OCI-LY3 (cell line): ENCODE measurements around the gene BCKDHB.

Source experiments
- H2AFZ ChIP-seq: fragments of 200-600, 300-600 bp; shearing (Covaris generic); 2 replicates; pipeline ENCODE4 v1.6.0; 2014; ENCODE audit warnings: antibody characterized with exemption, low read depth, low read length
- H3K27ac ChIP-seq: fragments of 200-600, 300-600 bp; sonication (generic); 2 replicates; pipeline ENCODE4 v1.5.1; 2014; ENCODE audit warnings: mild to moderate bottlenecking, low read length, moderate library complexity, mixed read lengths
- H3K27me3 ChIP-seq: fragments of 200-600, 300-600 bp; sonication (generic); 2 replicates; pipeline ENCODE4 v1.6.1; 2014; ENCODE audit warnings: low read depth, low read length, mixed read lengths
- H3K36me3 ChIP-seq: fragments of 200-600, 300-600 bp; sonication (generic); replicated peaks from 2 replicates; pipeline ENCODE3; 2014; ENCODE audit warnings: low read depth, low read length, mixed read lengths
- H3K4me1 ChIP-seq: fragments of 300-600, 200-600 bp; sonication (generic); 2 replicates; pipeline ENCODE4 v1.6.1; 2014; ENCODE audit warnings: low read length, mixed read lengths
- H3K4me2 ChIP-seq: fragments of 200-600, 300-600 bp; sonication (generic); 2 replicates; pipeline ENCODE4 v1.6.1; 2014; ENCODE audit warnings: low read length, mixed read lengths
- H3K4me3 ChIP-seq: fragments of 300-600, 200-600 bp; sonication (generic); 2 replicates; pipeline ENCODE4 v1.5.1; 2014; ENCODE audit warnings: antibody characterized with exemption, mild to moderate bottlenecking, low read length, moderate library complexity
- H3K79me2 ChIP-seq: fragments of 300-600, 200-600 bp; shearing (Covaris generic); 2 replicates; pipeline ENCODE4 v1.6.1; 2014; ENCODE audit warnings: mild to moderate bottlenecking, low read length, mixed read lengths
- H3K9ac ChIP-seq: fragments of 300-600, 200-600 bp; shearing (Covaris generic); 2 replicates; pipeline ENCODE4 v1.6.0; 2014; ENCODE audit warnings: mild to moderate bottlenecking, low read length, moderate library complexity
- H3K9me3 ChIP-seq: fragments of 200-600, 300-600 bp; shearing (Covaris generic); 2 replicates; pipeline ENCODE4 v1.6.1; 2014; ENCODE audit warnings: low read length, mixed read lengths; ENCODE audit not compliant: insufficient read depth
- H4K20me1 ChIP-seq: fragments of 200-600, 300-600 bp; sonication (generic); 2 replicates; pipeline ENCODE4 v1.6.1; 2016; ENCODE audit warnings: low read length, mixed read lengths; ENCODE audit not compliant: insufficient read depth
- EZH2phosphoT487 ChIP-seq: fragments of 200-600 bp; shearing (Covaris generic); IDR thresholded peaks from 2 replicates; pipeline ENCODE4 v1.6.1; 2018; ENCODE audit warnings: antibody characterized with exemption, mixed run types, low read depth
- TF ChIP-seq, protein P1 (sequence below): fragments of 200-600, 300-600 bp; sonication (generic); IDR thresholded peaks from 2 replicates; pipeline ENCODE4 v1.5.1; 2014; ENCODE audit warnings: antibody characterized with exemption, low read length, low read depth

Gene BCKDHB

DNA sequence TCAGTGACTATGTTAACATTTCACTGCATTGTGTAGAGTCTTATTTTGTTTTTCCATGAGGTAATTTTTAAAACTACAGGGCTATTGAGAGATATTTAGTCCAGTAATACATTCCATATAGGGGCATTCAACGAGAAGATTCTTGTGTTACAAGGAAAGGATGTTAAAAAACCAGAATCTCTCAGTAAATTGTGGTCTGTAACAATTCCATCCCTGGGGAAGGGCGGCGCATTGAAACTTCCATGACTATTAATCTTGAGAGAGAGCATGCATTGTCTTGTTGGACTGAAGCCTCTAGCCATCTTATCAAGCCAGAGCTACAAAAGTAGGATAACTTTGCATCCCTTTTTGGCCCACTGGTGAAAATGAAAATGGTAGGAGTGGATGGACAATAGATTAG, 119.7 kb downstream of the BCKDHB start:
- Histone ChIP-seq H3K9me3 (no peaks in the 10 kb centered on the region), H3K36me3 (no peaks in the 10 kb centered on the region), H3K9ac (no peak overlapping the region), H4K20me1 (no peaks in the 10 kb centered on the region), H3K4me1 (no peaks in the 10 kb centered on the region), H3K79me2 (no peaks in the 10 kb centered on the region), H3K4me3 (no peak overlapping the region), H2AFZ (no peak overlapping the region), H3K4me2 (no peak overlapping the region), H3K27me3 (no peaks in the 10 kb centered on the region), H3K27ac (no peak overlapping the region)
- TF ChIP-seq, protein P1, sequence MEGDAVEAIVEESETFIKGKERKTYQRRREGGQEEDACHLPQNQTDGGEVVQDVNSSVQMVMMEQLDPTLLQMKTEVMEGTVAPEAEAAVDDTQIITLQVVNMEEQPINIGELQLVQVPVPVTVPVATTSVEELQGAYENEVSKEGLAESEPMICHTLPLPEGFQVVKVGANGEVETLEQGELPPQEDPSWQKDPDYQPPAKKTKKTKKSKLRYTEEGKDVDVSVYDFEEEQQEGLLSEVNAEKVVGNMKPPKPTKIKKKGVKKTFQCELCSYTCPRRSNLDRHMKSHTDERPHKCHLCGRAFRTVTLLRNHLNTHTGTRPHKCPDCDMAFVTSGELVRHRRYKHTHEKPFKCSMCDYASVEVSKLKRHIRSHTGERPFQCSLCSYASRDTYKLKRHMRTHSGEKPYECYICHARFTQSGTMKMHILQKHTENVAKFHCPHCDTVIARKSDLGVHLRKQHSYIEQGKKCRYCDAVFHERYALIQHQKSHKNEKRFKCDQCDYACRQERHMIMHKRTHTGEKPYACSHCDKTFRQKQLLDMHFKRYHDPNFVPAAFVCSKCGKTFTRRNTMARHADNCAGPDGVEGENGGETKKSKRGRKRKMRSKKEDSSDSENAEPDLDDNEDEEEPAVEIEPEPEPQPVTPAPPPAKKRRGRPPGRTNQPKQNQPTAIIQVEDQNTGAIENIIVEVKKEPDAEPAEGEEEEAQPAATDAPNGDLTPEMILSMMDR = no peak

- Histone ChIP-seq H3K79me2 (no peaks in the 10 kb centered on the region), H3K4me1 (no peaks in the 10 kb centered on the region), H3K9ac (no peak overlapping the region), H3K27ac (no peak overlapping the region), H3K36me3 (no peaks in the 10 kb centered on the region), H3K9me3 (no peaks in the 10 kb centered on the region), H4K20me1 (no peaks in the 10 kb centered on the region), H3K27me3 (no peaks in the 10 kb centered on the region), H2AFZ (no peak overlapping the region), H3K4me3 (no peak overlapping the region), H3K4me2 (no peak overlapping the region)
- TF ChIP-seq, protein P1 = no peak
- no peak for TF ChIP-seq EZH2phosphoT487
These were observed 120.2 kb downstream of the BCKDHB start for GRCh38 chr6:80226699-80227098.

GRCh38 chr6:80227545-80228105, 121.2 kb downstream of the BCKDHB start:
- Histone ChIP-seq H3K4me2 (no peak overlapping the region), H4K20me1 (no peaks in the 10 kb centered on the region), H3K36me3 (no peaks in the 10 kb centered on the region), H3K9ac (no peak overlapping the region), H2AFZ (no peak overlapping the region), H3K4me3 (no peak overlapping the region), H3K9me3 (no peaks in the 10 kb centered on the region), H3K27me3 (no peaks in the 10 kb centered on the region), H3K79me2 (no peaks in the 10 kb centered on the region), H3K4me1 (no peaks in the 10 kb centered on the region), H3K27ac (no peak overlapping the region)
- TF ChIP-seq, protein P1 = no peak
- TF ChIP-seq EZH2phosphoT487 = no peak

DNA sequence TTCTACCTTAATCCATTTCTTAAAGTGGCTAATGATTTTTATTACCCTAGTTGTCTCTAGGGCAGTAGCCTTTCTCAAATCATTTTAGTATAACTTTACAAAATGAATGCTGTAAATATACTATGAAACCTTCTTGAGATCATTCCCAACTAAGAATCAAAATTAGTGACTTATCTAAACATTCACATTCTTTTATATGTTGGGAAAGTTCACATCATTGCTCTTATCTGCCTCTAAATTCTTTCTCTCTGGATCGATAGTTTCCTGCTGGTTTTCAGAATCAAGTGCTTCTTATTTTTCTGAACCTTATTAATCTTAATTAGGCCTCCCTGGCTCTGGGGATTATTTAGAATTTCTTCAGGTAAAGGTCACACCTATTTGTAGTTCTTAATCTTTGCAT, 126.8 kb downstream of the BCKDHB start:
- TF ChIP-seq, protein P1 = no peak
- no peak for TF ChIP-seq EZH2phosphoT487
- Histone ChIP-seq H3K79me2 (no peaks in the 10 kb centered on the region), H2AFZ (no peak overlapping the region), H3K36me3 (no peaks in the 10 kb centered on the region), H4K20me1 (no peaks in the 10 kb centered on the region), H3K4me1 (no peaks in the 10 kb centered on the region), H3K9me3 (no peaks in the 10 kb centered on the region), H3K4me3 (no peak overlapping the region), H3K9ac (no peak overlapping the region), H3K27ac (no peak overlapping the region), H3K27me3 (no peaks in the 10 kb centered on the region), H3K4me2 (no peak overlapping the region)
